Tongue (tissue), 2 donors: Measurements from ENCODE around the gene TMEM47. TPM values are rescaled to one million over a fixed set of nuclear protein-coding genes. Genes with fewer than 3 reads are reported as not detected.

Experiments
- DNase-seq: peaks from one replicate; pipeline ENCODE4 v3.0.0-alpha.2; 2015
- total RNA-seq: library from RNA; depleted of rRNA; stranded (reverse); fragments of >200 nt; gene quantifications from one replicate; pipeline ENCODE4 v1.2.3, GENCODE V29; 2014

TMEM47 gene
- 108 TPM for total RNA-seq

DNA sequence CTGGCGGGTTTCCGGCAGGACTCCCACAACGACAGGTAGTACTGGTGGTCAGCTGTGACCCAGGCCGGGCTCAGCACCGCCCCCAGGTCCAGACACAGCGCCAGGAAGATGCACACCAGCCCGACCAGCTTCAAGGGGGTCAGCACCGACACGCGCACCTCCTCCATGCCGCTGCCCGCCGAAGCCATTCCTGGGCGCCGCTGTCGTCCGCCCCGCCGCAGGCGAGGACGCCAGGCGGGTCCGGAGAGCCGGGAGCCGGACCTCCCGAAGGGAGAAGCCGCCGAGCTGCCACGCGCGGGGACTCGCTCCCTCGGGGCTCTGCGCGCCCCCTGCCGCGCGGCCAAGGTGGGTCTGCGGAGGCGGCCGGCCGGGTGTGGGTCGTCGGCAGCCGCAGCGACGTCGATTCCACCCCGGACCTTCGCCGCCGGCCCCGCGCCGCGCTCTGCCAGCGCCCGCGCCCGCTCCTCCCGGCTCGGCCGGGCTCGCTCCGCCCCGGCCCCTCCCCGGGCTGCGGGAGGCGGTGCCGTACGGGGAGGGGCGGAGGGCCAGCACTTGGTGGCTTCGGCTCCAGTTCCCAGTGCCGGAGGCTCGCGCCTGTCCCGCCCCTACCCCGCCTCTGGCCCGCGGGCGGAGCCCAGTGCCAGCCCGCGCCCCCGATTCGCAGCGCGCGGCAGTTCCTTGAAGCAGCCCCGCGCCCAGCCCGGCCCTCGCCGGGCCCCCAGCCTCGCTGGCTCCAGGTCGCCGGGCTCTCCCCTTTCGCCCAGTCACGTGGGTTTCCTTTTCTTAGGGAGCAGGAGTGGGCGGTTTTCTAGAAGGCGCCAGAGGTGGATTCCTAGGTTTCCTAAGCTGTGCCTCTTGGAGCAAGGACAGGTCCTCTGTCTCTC is at the start of gene TMEM47:
TMEM47 (minus strand) TSS at position 444 of the 884 bp plus-strand sequence; CDS start at position 188, 256 bp downstream.
- DNase-seq = peak; percentile 87

- no peak for DNase-seq
Observed at GRCh38 chrX:34687095-34687494, 30.0 kb upstream of the TMEM47 start.

- DNase-seq = no peak
Observed at GRCh38 chrX:34659575-34659974, 2.5 kb upstream of the TMEM47 start.

DNA sequence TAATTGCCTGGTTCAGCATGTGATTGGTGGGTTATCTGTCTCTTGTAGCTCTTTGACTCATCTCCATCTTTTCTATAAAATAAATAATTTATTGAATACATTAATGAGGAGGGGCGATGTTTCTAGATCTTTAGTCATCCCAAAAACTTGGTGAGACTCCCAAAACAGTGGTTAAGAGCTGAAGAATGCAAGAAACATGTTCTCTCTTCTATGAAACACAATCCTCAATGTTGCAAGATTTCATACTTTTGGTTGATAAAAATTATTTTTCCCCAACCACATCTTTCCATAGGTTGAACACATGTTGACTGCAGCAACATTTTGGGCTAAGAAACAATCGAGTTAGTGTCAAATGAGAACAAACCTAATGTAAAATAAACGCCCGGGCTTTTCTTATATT is 1.2 kb upstream of the TMEM47 start:
- DNase-seq = no peak

DNA sequence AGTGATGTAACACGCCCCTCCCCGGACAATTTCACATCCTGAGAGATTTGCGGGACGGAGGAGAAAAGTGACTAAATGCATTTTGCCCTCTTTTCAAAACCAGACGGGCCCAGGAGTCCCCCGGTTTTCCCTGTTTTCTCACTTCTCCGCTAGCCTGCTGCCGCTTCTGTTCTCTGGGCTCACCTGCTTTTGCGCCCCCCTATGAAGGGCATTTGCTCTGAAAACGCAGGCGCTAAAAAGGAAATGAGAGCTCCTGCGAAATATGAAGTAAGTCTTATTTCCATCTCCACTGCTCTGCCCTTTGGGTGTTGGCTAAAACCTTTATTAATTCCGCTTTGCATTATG is 613 bp upstream of the TMEM47 start:
- DNase-seq = no peak

DNA sequence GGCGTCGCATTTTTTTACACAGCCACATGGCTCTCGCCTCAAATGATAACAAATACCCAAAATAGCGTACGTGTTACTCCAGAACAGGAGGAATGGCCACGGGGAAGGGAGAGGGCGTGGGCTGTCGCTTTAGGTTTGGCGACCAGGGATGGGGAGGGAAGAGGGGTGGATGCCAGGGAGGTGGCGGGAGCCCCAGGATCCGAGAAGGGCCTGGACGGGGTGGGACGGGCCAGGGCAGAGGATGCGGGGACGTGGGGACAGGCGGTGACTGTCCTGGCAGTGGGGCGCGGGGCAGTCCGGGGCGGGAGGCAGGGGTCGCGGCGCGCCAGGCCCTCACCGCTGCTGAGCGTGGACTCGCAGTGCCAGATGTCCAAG is 631 bp downstream of the TMEM47 start:
- peak; percentile 18 for DNase-seq

DNA sequence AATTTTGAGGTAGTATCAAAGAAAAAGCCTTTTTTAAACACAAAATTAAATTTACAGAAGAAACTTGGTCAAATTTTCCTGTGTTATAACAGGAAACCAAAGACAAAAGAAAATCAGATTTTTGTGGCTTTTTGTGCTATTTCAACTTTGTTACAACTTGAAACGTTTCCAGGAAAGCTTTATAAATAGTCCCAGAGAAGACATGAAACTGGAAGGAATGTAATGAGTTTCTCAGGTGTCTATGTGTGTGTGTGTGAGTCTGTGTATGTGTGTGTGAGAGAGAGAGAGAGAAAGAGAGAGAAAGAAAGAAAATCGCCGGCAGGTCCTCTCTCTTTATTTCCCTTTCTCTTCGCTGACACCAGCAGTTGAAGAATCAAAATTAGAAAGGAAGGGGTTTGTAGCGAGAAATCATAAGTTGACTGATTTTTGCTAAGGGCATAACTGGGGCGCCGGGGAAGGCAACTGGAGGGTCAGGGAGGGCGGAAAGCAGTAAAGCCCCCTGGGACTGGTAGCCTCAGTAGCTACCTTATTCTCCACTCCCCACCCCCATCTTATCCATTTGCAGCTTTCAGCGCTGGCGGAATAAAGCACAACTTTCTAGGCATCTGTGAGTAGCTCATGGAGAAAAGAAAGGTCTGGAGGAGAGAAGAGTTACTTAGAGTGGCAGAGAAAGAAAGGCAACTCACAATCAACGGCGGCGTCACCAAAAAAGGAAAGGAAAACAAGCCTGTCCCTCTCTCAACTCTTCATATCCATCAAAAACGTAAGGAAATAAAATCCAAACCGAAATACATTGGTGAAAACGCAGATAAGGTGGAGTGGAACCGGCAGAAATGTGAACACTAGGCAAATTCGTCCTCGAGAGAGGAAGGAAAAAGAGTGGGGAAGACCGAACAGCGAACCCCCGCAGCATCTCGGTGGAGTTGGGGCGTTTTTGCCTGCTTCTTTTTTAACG is 1.3 kb downstream of the TMEM47 start:
- DNase-seq = peak; percentile 38

- peak; percentile 22 for DNase-seq
Observed at GRCh38 chrX:34654696-34655490, 2.2 kb downstream of the TMEM47 start.

- peak; percentile 32 for DNase-seq
Observed at GRCh38 chrX:34653811-34654210, 3.3 kb downstream of the TMEM47 start.

DNA sequence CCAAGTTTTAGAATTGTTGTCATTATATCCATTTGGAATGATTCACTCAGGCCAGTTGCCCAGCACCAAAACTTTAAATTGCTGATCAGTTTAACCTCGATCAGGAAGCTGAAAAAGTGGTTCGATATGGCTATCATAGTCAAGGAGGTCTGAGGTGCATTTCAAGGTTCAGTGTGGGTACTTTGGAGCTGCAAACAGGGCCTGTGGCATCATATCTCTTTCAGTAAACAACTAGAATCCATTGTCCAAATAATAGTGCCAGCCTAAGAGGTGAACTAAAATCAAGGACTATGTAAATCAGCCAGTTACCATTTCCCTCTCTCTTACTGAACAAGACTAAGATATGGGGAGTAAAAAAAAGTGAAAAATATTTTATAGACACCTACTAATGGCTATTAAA is 14.2 kb downstream of the TMEM47 start:
- DNase-seq = no peak

DNA sequence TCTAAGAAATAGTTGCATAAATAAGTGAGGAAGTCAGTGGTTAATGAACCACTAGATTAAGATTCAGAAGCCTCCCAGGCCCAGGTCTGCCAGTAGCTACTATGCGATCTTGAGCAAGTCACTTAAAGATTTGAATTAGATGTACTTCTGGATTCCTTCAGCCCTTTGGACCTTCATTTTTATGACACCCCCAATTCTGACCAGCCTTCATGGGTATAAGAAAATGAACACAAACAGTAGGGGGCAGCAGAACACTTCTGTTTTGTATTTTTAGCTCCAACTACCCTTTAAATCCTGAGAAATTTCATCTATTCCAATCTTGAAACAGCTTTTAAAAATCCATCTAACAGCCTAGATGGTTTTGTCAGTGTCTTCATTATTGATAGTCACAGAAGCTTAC is 19.0 kb downstream of the TMEM47 start:
- DNase-seq = peak; percentile 64

GRCh38 chrX:34634349-34634748 is 22.7 kb downstream of the TMEM47 start:
- DNase-seq = no peak

DNA sequence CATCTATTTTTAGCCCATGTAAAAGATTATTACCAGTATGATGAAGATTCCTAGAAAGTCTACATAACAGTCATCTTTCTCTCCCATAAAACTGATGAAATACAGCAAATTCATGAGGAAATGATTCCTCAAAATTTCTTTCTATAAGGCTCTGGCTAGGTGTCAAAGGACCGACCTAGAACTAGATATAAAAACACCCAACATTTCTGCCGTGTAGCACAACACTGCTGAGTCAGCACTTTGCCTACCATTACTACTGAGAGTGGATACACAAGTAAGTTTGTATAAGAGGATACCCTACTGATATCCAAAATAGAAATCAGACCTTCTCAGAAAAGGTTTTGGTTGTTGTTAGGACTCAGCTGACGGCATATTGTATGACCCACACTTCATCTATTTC is 24.7 kb downstream of the TMEM47 start:
- no peak for DNase-seq

DNA sequence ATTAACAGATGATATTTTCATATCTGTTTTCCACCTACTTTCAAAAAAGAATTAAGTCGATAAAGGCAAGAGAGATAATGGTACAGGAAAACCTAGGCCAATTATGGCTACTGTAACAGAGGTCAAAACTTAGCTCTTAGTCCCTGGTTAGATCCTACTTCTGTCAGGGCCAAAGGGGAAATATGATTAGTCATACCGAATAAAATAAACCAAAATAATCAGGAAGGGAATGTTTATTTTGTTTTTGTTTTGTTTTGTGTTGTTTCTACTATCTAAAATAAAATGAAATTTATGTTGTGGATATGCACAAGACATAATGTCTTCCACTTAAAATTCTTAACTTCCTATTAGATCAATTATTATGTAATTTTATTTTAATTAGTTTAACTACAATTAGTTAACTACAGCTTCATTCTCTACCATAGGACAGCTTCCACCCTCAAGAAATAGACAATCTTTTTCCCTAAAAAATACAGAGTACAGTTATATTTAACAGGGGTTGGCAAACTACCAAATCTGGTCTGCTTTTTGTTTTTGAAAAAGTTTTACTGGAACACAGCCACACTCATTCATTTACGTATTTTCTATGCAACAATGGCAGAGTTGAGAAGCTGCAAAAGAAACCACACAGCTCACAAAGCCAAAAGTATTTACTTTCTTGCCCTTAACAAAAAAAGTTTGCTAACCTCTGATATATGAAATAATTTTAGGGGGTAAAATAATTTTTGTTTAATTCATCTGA is 25.4 kb downstream of the TMEM47 start:
- DNase-seq = peak; percentile 68

DNA sequence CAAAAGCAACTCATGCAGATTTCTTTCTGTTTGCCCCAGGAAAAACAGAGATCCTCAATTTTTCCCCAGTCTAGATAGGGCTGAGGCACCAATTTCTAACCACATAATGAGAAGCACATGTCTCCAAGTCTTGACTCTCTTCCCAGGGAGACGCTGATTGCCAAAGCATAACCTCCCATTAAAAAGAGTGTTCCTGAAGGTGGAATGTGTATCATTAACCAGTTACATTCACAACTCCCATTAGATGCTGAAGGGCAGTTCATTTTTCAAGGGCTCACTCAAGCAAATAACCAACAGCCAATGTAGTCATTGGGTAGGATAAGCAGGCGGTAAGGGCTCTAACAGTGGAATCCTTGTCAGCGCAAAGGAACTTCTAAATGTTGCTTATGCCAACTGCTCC is 27.5 kb downstream of the TMEM47 start:
- no peak for DNase-seq

DNA sequence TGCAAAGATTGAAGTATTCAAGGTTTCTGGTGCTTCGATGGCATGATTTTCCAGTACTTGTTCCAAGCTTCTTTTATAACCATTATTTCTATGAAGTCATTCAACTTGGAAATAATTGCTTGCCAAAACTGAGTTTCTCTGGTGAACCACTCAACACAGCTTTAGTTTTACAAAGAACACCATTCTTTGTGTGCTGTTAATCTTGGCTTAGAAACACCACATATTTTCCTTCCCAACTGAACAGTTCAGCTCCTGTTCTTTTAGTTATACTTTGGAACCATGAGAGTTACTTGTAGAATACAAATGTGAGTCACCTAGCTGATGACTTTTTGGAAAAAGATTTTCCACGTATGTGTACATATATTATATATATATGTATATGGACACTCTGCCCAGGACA is 32.7 kb downstream of the TMEM47 start:
- DNase-seq = peak; percentile 37

DNA sequence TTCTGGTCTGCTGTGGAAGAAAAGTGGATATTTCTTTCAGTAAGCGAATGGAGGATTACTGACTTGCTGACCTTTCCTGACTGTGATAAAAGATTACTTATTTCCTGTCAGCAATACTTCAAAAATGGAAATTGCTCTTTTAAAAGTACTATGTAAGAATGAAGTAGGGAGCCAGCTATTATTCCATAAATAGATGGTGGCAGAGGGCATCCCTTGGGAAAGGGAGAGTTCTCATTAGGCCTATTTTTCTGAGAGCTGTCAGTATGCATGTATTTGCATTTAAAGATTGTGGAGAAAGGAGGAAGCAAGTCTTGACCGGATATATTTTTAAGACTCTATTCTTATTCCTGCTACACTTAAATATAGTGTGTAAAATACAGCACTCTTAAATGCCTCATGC is 37.2 kb downstream of the TMEM47 start:
- DNase-seq = no peak

- DNase-seq = no peak
Observed at GRCh38 chrX:34612036-34612435, 45.0 kb downstream of the TMEM47 start.

DNA sequence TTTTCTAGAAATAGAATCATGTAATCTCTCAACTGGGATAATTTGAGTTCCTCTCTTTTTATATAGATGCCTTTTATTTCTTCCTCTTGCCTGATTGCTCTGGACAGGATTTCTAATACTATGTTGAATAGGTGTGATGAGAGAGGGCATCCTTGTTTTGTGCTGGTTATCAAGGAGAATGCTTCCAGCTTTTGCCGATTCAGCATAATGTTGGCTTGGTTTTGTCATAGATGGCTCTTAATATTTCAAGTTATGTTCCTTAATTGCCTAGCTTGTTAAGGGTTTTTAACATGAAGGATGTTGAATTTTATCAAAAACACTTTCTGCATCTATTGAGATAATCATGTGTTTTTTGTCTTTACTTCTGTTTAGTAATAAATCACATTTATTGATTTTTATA is 58.7 kb downstream of the TMEM47 start:
- no peak for DNase-seq

GRCh38 chrX:34586936-34587335 is 70.1 kb downstream of the TMEM47 start:
- DNase-seq = no peak

DNA sequence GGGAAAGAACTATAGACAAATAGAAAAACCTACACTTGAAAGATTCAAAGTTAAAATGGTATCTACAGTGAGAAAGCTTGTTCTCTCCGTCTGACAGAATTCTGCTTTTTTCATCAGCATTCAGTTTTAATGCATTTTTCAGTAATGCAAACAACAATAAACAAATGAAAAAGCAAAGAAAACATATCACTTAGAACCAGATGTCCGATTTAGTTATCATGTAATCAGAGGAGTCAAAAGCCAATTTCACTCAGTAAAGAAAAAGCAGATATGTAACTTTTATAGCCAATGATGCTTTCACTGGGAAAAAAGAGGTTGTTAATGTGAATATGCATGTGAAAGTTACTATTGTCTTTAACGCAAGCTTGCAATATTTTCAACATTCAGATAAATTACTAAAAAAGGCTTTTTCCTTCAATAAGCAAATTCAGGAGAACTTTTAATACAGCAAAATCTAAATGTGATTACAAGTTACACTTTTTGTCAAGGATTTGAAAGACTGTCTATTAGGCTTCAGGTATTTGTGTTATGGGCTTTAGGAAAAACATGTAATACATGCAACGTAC is 70.7 kb downstream of the TMEM47 start:
- no peak for DNase-seq
